ENCODE data around the gene SPATS2L.

Gene SPATS2L

GRCh38 chr2:200449149-200449548 lies 142.7 kb downstream of the SPATS2L start:
- no peak for DNase-seq

- no peak for DNase-seq
Measured at GRCh38 chr2:200450288-200450687, 143.8 kb downstream of the SPATS2L start.

- DNase-seq: no peak
Measured at GRCh38 chr2:200451511-200451910, 145.0 kb downstream of the SPATS2L start.

GRCh38 chr2:200452377-200452776 lies 145.9 kb downstream of the SPATS2L start:
- no peak for DNase-seq

- no peak for DNase-seq
Measured at GRCh38 chr2:200453142-200453852, 146.8 kb downstream of the SPATS2L start.

- no peak for DNase-seq
Measured at GRCh38 chr2:200453853-200454534, 147.5 kb downstream of the SPATS2L start.

GRCh38 chr2:200454927-200455801 lies 148.7 kb downstream of the SPATS2L start:
- DNase-seq: no peak

- no peak for DNase-seq
Measured at GRCh38 chr2:200455958-200456421, 149.5 kb downstream of the SPATS2L start.

- DNase-seq: no peak
Measured at GRCh38 chr2:200456567-200456966, 150.1 kb downstream of the SPATS2L start.

- no peak for DNase-seq
Measured at GRCh38 chr2:200459101-200459500, 152.6 kb downstream of the SPATS2L start.

- no peak for DNase-seq
Measured at GRCh38 chr2:200461846-200462710, 155.6 kb downstream of the SPATS2L start.

- no peak for DNase-seq
Measured at GRCh38 chr2:200463452-200463851, 157.0 kb downstream of the SPATS2L start.

GRCh38 chr2:200466425-200467418 lies 160.2 kb downstream of the SPATS2L start:
- no peak for DNase-seq

- no peak for DNase-seq
Measured at GRCh38 chr2:200467806-200468681, 161.6 kb downstream of the SPATS2L start.

- DNase-seq: no peak
Measured at GRCh38 chr2:200469708-200470211, 163.3 kb downstream of the SPATS2L start.

- no peak for DNase-seq
Measured at GRCh38 chr2:200470230-200470629, 163.7 kb downstream of the SPATS2L start.

GRCh38 chr2:200471324-200471848 lies 164.9 kb downstream of the SPATS2L start:
- no peak for DNase-seq

- DNase-seq: no peak
Measured at GRCh38 chr2:200471928-200472645, 165.6 kb downstream of the SPATS2L start.

Data from NCI-H774 (cell line).